HG02571 (cell line): ENCODE results near the gene EHD4.

ENCODE experiments used
- ATAC-seq: cut with Tn5 transposase; IDR thresholded peaks from one replicate; pipeline ENCODE4 v1.9.1; 2021; ENCODE audit warnings: mild to moderate bottlenecking, moderate library complexity; ENCODE audit not compliant: unreplicated experiment

EHD4 gene

GRCh38 chr15:41972253-41973242 is at the start of gene EHD4:
EHD4 (minus strand) TSS chr15:41972557; CDS start chr15:41972494, 63 bp downstream.
- peak; percentile 74 for ATAC-seq

GRCh38 chr15:42021593-42021992 is 49.2 kb upstream of the EHD4 start:
- no peak for ATAC-seq

- ATAC-seq = no peak
Observed at GRCh38 chr15:42020713-42021273, 48.4 kb upstream of the EHD4 start, which contains the start of gene PLA2G4E. PLA2G4E (minus strand) TSS chr15:42021042; CDS start chr15:42021030, 12 bp downstream.

GRCh38 chr15:42018306-42019224 is 46.2 kb upstream of the EHD4 start:
- no peak for ATAC-seq

- no peak for ATAC-seq
Observed at GRCh38 chr15:42016971-42017370, 44.6 kb upstream of the EHD4 start.

- no peak for ATAC-seq
Observed at GRCh38 chr15:42014406-42014805, 42.0 kb upstream of the EHD4 start.

GRCh38 chr15:42012928-42013482 is 40.6 kb upstream of the EHD4 start:
- ATAC-seq = no peak

- ATAC-seq = no peak
Observed at GRCh38 chr15:42012241-42012640, 39.9 kb upstream of the EHD4 start.

GRCh38 chr15:42011074-42011473 is 38.7 kb upstream of the EHD4 start:
- no peak for ATAC-seq

GRCh38 chr15:42010434-42010833 is 38.1 kb upstream of the EHD4 start:
- ATAC-seq = peak; percentile 56

- ATAC-seq = no peak
Observed at GRCh38 chr15:42009474-42009873, 37.1 kb upstream of the EHD4 start.

- ATAC-seq = no peak
Observed at GRCh38 chr15:42009022-42009421, 36.7 kb upstream of the EHD4 start.

- no peak for ATAC-seq
Observed at GRCh38 chr15:42007386-42007785, 35.0 kb upstream of the EHD4 start.

GRCh38 chr15:42002333-42002732 is 30.0 kb upstream of the EHD4 start:
- no peak for ATAC-seq

- ATAC-seq = no peak
Observed at GRCh38 chr15:42001236-42001635, 28.9 kb upstream of the EHD4 start.

GRCh38 chr15:41999290-42000285 is 27.2 kb upstream of the EHD4 start:
- no peak for ATAC-seq

- ATAC-seq = no peak
Observed at GRCh38 chr15:41997845-41998244, 25.5 kb upstream of the EHD4 start.

- no peak for ATAC-seq
Observed at GRCh38 chr15:41996921-41997592, 24.7 kb upstream of the EHD4 start.

- ATAC-seq = no peak
Observed at GRCh38 chr15:41996376-41996775, 24.0 kb upstream of the EHD4 start.
